ENCODE data around the gene FHIT. TPM values are rescaled to one million over a fixed set of nuclear protein-coding genes. Genes with fewer than 3 reads are reported as not detected.

Gene FHIT
- total and polyA plus RNA-seq, 2 of the 4 experiments (the other 2 are of a cell fraction), result 0.07 TPM; not detected in 1

DNA sequence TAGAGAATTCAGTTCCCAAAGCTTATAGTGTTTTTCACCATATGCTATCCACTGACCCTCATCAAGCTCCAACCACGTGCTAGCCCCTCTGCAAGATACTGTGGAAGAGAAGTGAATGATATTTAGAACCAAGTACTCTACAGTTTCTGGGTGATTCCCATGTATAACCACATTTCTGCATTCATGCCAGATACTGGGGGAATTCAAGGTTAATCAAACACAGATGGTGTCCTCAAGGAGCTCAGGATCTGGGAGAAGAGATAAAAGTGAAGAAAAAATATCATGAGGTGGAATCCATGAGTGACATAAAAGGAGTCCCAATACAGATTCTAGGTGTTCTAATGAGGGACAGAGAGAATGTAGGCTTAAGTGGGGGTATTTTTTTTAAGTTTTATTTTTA lies 195.8 kb downstream of the FHIT start:
- no peak overlapping the region for H2AFZ ChIP-seq (replicated peaks; ENCODE audit: low read length, poor library complexity)
- H2BK120ac ChIP-seq (ENCODE audit: low read depth, low read length), result no peak overlapping the region
- no peak overlapping the region for H3K27ac ChIP-seq (ENCODE audit: insufficient read depth, low read length)
- ATAC-seq (ENCODE audit: low read depth), result no peak
- dilution Hi-C loops (cut with HindIII; ENCODE audit: low sequenced_read_pairs, unreplicated experiment) (no loop called here), intact Hi-C loops (cut with micrococcal nuclease) (no loop called here), in situ Hi-C loops (cut with MboI; ENCODE audit: low sequenced_read_pairs) (no loop called here)
- BruUV-seq (replicated peaks), result no TSS peak
- H2AK9ac ChIP-seq (replicated peaks; ENCODE audit: low read depth, low read length, poor library complexity), result no peak overlapping the region
- no peak overlapping the region for H3K18ac ChIP-seq (ENCODE audit: low read depth, low read length)
- H3K4ac ChIP-seq (ENCODE audit: low read depth, low read length), result no peak overlapping the region
- ChIA-PET CTCF (no interaction called here), POLR2A (ENCODE audit: unreplicated experiment) (no interaction called here)
- H3K9me3 ChIP-seq (ENCODE audit: control insufficient read depth, insufficient read depth, low read length), result peaks cover 4% of the 10 kb centered on the region; the same call in 1 of the 2 replicates
- H3K4me2 ChIP-seq (ENCODE audit: low read depth, low read length), result no peak overlapping the region
- H2AK5ac ChIP-seq (ENCODE audit: low read depth, low read length), result no peak overlapping the region
- no peaks in the 10 kb centered on the region for H3K27me3 ChIP-seq (ENCODE audit: control insufficient read depth, insufficient read depth, low read length)
- H3K9me1 ChIP-seq (ENCODE audit: insufficient read depth, low read length), result no peaks in the 10 kb centered on the region
- TF ChIP-seq MAFK (IDR thresholded peaks at IDR 0.05; ENCODE audit: low read depth, low read length) (no peak), POLR2A (IDR thresholded peaks at IDR 0.05; ENCODE audit: low read depth, low read length) (no peak), MAZ (IDR thresholded peaks at IDR 0.05; ENCODE audit: borderline replicate concordance, low read depth, low read length) (no peak), ELK1 (IDR thresholded peaks at IDR 0.05; ENCODE audit: borderline replicate concordance, low read depth, low read length) (no peak), CEBPB (IDR thresholded peaks at IDR 0.05; ENCODE audit: low read depth, low read length) (no peak), CHD1 (IDR thresholded peaks at IDR 0.05; ENCODE audit: low read depth, low read length) (no peak), SMC3 (IDR thresholded peaks at IDR 0.05; ENCODE audit: low read depth, low read length) (no peak), NFE2L2 (IDR thresholded peaks at IDR 0.05; ENCODE audit: low read depth, low read length) (no peak), USF2 (IDR thresholded peaks at IDR 0.05; ENCODE audit: low read depth, low read length) (no peak), RAD21 (IDR thresholded peaks at IDR 0.05; ENCODE audit: low read length) (no peak), FOS (IDR thresholded peaks at IDR 0.05; ENCODE audit: low read depth, low read length) (no peak), MXI1 (IDR thresholded peaks at IDR 0.05; ENCODE audit: borderline replicate concordance, low read depth, low read length) (no peak), RCOR1 (IDR thresholded peaks at IDR 0.05; ENCODE audit: insufficient replicate concordance, low read length) (no peak), BHLHE40 (IDR thresholded peaks at IDR 0.05; ENCODE audit: low read depth, low read length) (no peak), RFX5 (IDR thresholded peaks at IDR 0.05; ENCODE audit: low read depth, low read length) (no peak)
- TF ChIP-seq, protein P1, sequence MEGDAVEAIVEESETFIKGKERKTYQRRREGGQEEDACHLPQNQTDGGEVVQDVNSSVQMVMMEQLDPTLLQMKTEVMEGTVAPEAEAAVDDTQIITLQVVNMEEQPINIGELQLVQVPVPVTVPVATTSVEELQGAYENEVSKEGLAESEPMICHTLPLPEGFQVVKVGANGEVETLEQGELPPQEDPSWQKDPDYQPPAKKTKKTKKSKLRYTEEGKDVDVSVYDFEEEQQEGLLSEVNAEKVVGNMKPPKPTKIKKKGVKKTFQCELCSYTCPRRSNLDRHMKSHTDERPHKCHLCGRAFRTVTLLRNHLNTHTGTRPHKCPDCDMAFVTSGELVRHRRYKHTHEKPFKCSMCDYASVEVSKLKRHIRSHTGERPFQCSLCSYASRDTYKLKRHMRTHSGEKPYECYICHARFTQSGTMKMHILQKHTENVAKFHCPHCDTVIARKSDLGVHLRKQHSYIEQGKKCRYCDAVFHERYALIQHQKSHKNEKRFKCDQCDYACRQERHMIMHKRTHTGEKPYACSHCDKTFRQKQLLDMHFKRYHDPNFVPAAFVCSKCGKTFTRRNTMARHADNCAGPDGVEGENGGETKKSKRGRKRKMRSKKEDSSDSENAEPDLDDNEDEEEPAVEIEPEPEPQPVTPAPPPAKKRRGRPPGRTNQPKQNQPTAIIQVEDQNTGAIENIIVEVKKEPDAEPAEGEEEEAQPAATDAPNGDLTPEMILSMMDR (conservative IDR thresholded peaks at IDR 0.05; ENCODE audit: low read depth, low read length), result no peak
- no peak overlapping the region for H4K91ac ChIP-seq (ENCODE audit: insufficient read depth, low read depth, low read length)
- H3K36me3 ChIP-seq (ENCODE audit: control insufficient read depth, insufficient read depth, low read length), result no peaks in the 10 kb centered on the region
- H2BK20ac ChIP-seq (ENCODE audit: low read depth, low read length), result no peak overlapping the region
- H4K8ac ChIP-seq (ENCODE audit: low read depth in 2 of 2, low read length in 2 of 2), result no peak overlapping the region
- no peaks in the 10 kb centered on the region for H3K79me1 ChIP-seq (ENCODE audit: low read depth in 1 of 2, low read length in 2 of 2)
- no peak overlapping the region for H2BK5ac ChIP-seq (ENCODE audit: low read depth, low read length, poor library complexity, severe bottlenecking)
- no peaks in the 10 kb centered on the region for H4K20me1 ChIP-seq (ENCODE audit: insufficient read depth, low read length)
- H2BK15ac ChIP-seq (ENCODE audit: low read depth, low read length), result no peak overlapping the region
- no peak overlapping the region for H4K5ac ChIP-seq (ENCODE audit: low read depth, low read length)
- no CpG with 5 or more reads among the region's 1 CpG for WGBS, 2 experiments (ENCODE audit: extremely low coverage in 2 of 2, insufficient read length in 1 of 2)
- H3K4me1 ChIP-seq (ENCODE audit: control insufficient read depth, insufficient read depth, low read length), result no peaks in the 10 kb centered on the region
- no peak overlapping the region for H3K56ac ChIP-seq (ENCODE audit: extremely low read depth, insufficient read depth, low read length)
- H3K4me3 ChIP-seq (ENCODE audit: insufficient read depth, low read depth, low read length), result no peak overlapping the region
- no peak for DNase-seq
- H3K9ac ChIP-seq (ENCODE audit: low read depth, low read length), result no peak overlapping the region
- no peak overlapping the region for H3K14ac ChIP-seq (replicated peaks; ENCODE audit: low read depth, low read length)
- no peak overlapping the region for H3K23ac ChIP-seq (ENCODE audit: low read depth, low read length)
